Body of pancreas (tissue), 4 donors: Measurements from ENCODE around the gene RPS26. TPM values are rescaled to one million over a fixed set of nuclear protein-coding genes. Genes with fewer than 3 reads are reported as not detected.
A peak's percentile ranks its signal among the peaks of the same experiment; 100 is the strongest.

Experiments
- ATAC-seq: fragments of 150-250 bp; one replicate; pipeline ENCODE4 v1.9.1; 2016
- DNase-seq, 4 donors: peaks; one replicate each; pipeline ENCODE4 v3.0.0-alpha.2; 2019
- H3K27ac ChIP-seq, 4 donors: fragments of 200-600 bp; sonication (generic); 1 replicate in 3 of 4; 2 replicates in 1 of 4; pipeline versions ENCODE4 v1.5.1 to v1.6.1; 2016 to 2019; ENCODE audit warnings: mild to moderate bottlenecking in 1 of 4, mixed read lengths in 1 of 4, moderate library complexity in 1 of 4
- H3K27me3 ChIP-seq, 2 donors: fragments of 200-600 bp; sonication (generic); one replicate each; pipeline ENCODE4 v1.6.0; 2016; ENCODE audit warnings: mild to moderate bottlenecking in 1 of 2
- H3K36me3 ChIP-seq, 2 donors: fragments of 200-600 bp; sonication (generic); replicated peaks in 1 of 2; 2 replicates each; pipeline ENCODE4 v1.5.1; 2016; ENCODE audit warnings: low read depth in 2 of 2; ENCODE audit not compliant: insufficient read depth in 1 of 2
- H3K4me1 ChIP-seq: fragments of 200-600 bp; sonication (generic); one replicate; pipeline ENCODE4 v1.6.0; 2016
- H3K4me3 ChIP-seq, 2 donors: fragments of 200-600 bp; sonication (generic); 1 replicate in 1 of 2; 2 replicates in 1 of 2; pipeline ENCODE4 v1.5.1; 2016 to 2019
- H3K9me3 ChIP-seq, 3 donors: fragments of 200-600 bp; sonication (generic); 1 replicate in 2 of 3; 2 replicates in 1 of 3; pipeline ENCODE4 v1.5.1; 2016
- CTCF ChIP-seq, 7 experiments: fragments of 450-650 bp in 4 of 7; fragments of 200-600 bp in 3 of 7; sonication (generic) in 3 of 7; IDR thresholded peaks; one replicate each; pipeline ENCODE4 v1.5.1; 2016 to 2019; ENCODE audit warnings: antibody characterized with exemption in 7 of 7
- POLR2A ChIP-seq, 3 donors: fragments of 450-650 bp; IDR thresholded peaks; one replicate each; pipeline ENCODE4 v1.6.1; 2016; ENCODE audit warnings: antibody characterized with exemption in 3 of 3, mild to moderate bottlenecking in 2 of 3
- WGBS, 2 donors: methylation state at CpG; one replicate each; pipeline ENCODE4 v1.1.5; 2017; 5-methylcytosine and 5-hydroxymethylcytosine counted together
- intact Hi-C: fragments of 100-400 bp; cut with DNase I; formaldehyde crosslinking; loops from one replicate; pipeline ENCODE4 v1.15.1; 2023
- total RNA-seq, 2 donors: library from RNA; depleted of rRNA; stranded (reverse); fragments of >200 nt; gene quantifications; one replicate each; pipeline ENCODE4 v1.1.0, GENCODE V29; 2016

RPS26 gene
- total RNA-seq, 2 donors from 2014 or later = 215 to 405 TPM

DNA sequence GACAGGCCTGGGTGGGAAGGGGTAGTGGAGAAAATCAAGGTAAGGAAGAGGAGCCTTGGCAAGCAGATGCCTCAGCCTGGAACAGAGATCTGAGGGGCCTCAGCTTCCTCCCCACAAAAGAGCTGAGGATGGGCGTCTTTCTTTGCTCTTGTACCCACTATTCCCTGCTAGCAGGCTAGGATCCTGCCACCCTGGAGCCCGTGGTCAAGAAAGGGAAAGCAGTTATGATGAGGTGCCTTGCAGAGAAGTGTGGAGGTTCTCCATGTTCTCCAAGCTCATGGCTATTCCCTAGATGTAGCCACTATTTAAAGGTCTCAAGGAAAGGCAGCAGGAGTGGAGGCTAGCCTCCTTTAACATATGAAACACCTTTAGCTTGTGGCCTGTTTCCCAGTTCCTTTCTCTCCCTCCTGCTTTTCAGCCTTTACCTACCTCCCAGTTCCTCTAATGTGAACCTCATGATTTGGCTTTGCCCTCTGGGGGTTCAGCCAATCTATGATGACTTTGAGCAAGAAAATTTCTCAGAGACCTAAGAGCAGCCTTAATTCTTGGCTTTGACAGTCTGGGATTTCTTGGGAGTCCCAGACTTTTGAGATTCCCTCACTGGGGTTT lies 19.7 kb upstream of the RPS26 start:
- ATAC-seq (no peak), DNase-seq (no peak)
- Histone ChIP-seq H3K4me1 (no peaks in the 10 kb centered on the region), H3K27ac (no peak overlapping the region), H3K9me3 (no peaks in the 10 kb centered on the region), H3K36me3 (no peaks in the 10 kb centered on the region), H3K27me3 (no peaks in the 10 kb centered on the region), H3K4me3 (no peak overlapping the region)
- 37 to 71% methylated on average over 2 of the region's 2 CpGs for WGBS, 2 donors
- no peak for TF ChIP-seq CTCF (IDR thresholded peaks at IDR 0.05)
- no peak for TF ChIP-seq POLR2A (IDR thresholded peaks at IDR 0.05)
- intact Hi-C loops = no loop called here

GRCh38 chr12:56028511-56029165 lies 13.1 kb upstream of the RPS26 start:
- H3K9me3 ChIP-seq = no peaks in the 10 kb centered on the region
- H3K4me3 ChIP-seq = no peak overlapping the region
- peak overlapping the region in 1 of 4 donors; percentile 66 for H3K27ac ChIP-seq
- DNase-seq (no peak), ATAC-seq (no peak)
- peaks cover 0 to 3% of the 10 kb centered on the region in 2 donors for H3K36me3 ChIP-seq
- no peaks in the 10 kb centered on the region for H3K27me3 ChIP-seq
- TF ChIP-seq POLR2A (IDR thresholded peaks at IDR 0.05) = no peak
- TF ChIP-seq CTCF (IDR thresholded peaks at IDR 0.05) = no peak
- WGBS, 2 donors = 73 to 76% methylated on average over 3 to 5 of the region's 5 CpGs
- H3K4me1 ChIP-seq = no peaks in the 10 kb centered on the region
- intact Hi-C loops = no loop called here

DNA sequence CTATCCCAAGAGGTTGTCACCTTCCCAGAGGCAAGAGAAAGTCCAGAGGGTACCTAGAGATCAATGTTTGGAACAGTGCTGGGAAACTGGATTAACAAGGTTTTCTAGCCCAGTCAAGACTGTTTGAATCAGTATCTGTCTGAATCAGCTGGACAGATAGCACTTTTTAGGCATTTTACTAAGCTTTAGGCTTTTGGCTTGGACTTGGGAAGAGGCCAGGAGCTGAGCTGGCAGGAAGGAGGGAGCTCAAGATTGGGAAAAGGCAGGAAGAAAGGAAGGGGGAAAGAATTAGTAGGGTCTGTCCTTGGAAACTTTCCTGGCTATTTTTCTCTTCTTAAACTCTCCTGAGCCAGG lies 12.6 kb upstream of the RPS26 start:
- intact Hi-C loops = no loop called here
- H3K36me3 ChIP-seq = peaks cover 0 to 3% of the 10 kb centered on the region in 2 donors
- DNase-seq = no peak
- no peaks in the 10 kb centered on the region for H3K9me3 ChIP-seq
- H3K4me3 ChIP-seq = no peak overlapping the region
- no peaks in the 10 kb centered on the region for H3K4me1 ChIP-seq
- peak overlapping the region in 1 of 4 donors; percentile 66 for H3K27ac ChIP-seq
- ATAC-seq = no peak
- TF ChIP-seq POLR2A (IDR thresholded peaks at IDR 0.05) (no peak), CTCF (IDR thresholded peaks at IDR 0.05) (no peak)
- H3K27me3 ChIP-seq = no peaks in the 10 kb centered on the region

GRCh38 chr12:56029666-56030293 lies 11.9 kb upstream of the RPS26 start:
- intact Hi-C loops = loop anchor here (10.0 kb wide), 1 partner anchor 285 kb away; the partner anchor contains the start of gene GDF11
- H3K36me3 ChIP-seq = peaks cover 0 to 3% of the 10 kb centered on the region in 2 donors

More at GRCh38 chr12:56029666-56030293, 11.9 kb upstream of the RPS26 start:
- no peaks in the 10 kb centered on the region for H3K27me3 ChIP-seq
- peak overlapping the region in 1 of 4 donors; percentile 66 for H3K27ac ChIP-seq
- no peaks in the 10 kb centered on the region for H3K4me1 ChIP-seq
- no peak for TF ChIP-seq POLR2A (IDR thresholded peaks at IDR 0.05)
- TF ChIP-seq CTCF (IDR thresholded peaks at IDR 0.05) = peak; percentile 43 to 74 (median 61)
- ATAC-seq = peak; percentile 75
- no peaks in the 10 kb centered on the region for H3K9me3 ChIP-seq
- peak; percentile 51 to 64 (median 56) for DNase-seq
- WGBS, 2 donors = 72 to 75% methylated on average over 6 of the region's 6 CpGs
- H3K4me3 ChIP-seq = no peak overlapping the region
